ENCODE results near the gene SLC7A9. TPM values are rescaled to one million over a fixed set of nuclear protein-coding genes. Genes with fewer than 3 reads are reported as not detected.

Gene SLC7A9
- total and polyA plus RNA-seq, 4 donors: 6.8 to 16.3 (median 9.8) TPM

DNA sequence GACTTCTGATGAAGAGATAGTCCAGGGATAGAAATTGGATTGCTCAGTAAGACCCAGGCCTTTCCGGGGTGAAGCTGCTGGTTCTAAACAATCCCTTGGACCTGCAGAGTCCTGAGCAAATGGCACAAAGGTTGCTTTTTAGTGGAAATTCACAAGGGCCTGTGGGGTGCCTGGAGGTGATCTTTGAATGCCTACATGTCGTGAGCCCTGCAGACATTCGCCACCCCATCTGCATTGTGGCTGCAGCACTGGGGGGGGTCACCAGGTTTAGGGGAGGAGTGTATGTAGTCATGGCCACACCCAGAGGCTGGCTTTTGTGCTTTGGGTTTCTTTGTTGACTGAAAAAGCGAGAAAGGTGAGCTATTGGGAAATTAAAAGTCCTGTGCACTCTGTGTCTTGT lies 41.4 kb downstream of the SLC7A9 start:
- no peak overlapping the region for H3K27ac ChIP-seq (ENCODE audit: low read depth in 1 of 2, low read length in 2 of 2)
- DNase-seq (ENCODE audit: low spot score): no peak
- peaks cover 1 to 27% (median 20%) of the 10 kb centered on the region in 4 donors for H3K36me3 ChIP-seq (ENCODE audit: control insufficient read depth in 4 of 4, insufficient read depth in 3 of 4, low read depth in 1 of 4, low read length in 3 of 4)
- WGBS: 95% methylated on average over 4 of the region's 4 CpGs
- H3K4me1 ChIP-seq (ENCODE audit: control insufficient read depth in 4 of 4, insufficient read depth in 4 of 4, low read length in 3 of 4): no peaks in the 10 kb centered on the region
- no peak overlapping the region for H3K9ac ChIP-seq (ENCODE audit: low read depth in 1 of 2, low read length in 2 of 2)
- no peaks in the 10 kb centered on the region for H3K27me3 ChIP-seq (ENCODE audit: control insufficient read depth in 4 of 4, insufficient read depth in 4 of 4, low read length in 3 of 4)
- H3K9me3 ChIP-seq (ENCODE audit: control insufficient read depth in 4 of 4, low read length in 3 of 4): no peaks in the 10 kb centered on the region
- no peak overlapping the region for H3K4me3 ChIP-seq (ENCODE audit: low read depth in 1 of 3, low read length in 3 of 3)
- TF ChIP-seq NR2F2 (IDR thresholded peaks at IDR 0.05): no peak

DNA sequence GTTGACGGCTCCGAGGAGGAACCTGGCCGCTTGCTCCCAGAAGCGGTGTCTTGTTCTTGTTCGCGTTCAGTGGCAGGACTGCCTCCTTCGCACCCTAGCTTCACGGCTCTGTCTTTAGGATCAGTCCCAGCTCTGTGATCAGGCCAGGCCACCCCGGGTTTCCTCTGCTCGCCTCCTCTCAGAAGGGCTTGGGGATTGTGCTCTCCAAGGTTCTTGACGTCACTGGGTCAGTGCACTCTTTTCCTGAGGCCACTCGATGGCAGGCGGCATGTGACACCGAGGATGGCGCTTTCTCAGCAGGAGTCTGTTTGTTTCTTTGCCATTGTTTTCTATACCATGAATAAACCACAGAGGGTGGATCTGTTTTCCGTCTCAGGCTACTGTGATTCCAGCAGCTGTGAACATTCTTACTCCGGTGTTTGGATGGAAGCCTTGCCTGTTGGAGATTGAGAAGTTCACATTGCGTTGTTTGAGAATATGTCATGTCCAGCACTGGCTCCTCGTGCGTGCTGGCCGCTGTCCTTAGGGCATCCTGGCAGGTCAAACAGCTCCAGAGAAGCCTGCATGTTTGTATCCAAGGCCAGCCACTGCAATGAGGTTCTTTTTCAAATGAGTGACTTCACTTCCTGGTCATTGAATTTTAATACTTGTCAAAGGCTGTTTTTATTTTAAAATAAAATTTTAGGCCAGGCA lies 44.5 kb downstream of the SLC7A9 start:
- no peak overlapping the region for H3K27ac ChIP-seq (ENCODE audit: low read depth in 1 of 2, low read length in 2 of 2)
- H3K4me1 ChIP-seq (ENCODE audit: control insufficient read depth in 4 of 4, insufficient read depth in 4 of 4, low read length in 3 of 4): no peaks in the 10 kb centered on the region
- DNase-seq (ENCODE audit: low spot score): no peak
- H3K4me3 ChIP-seq (ENCODE audit: low read depth in 1 of 3, low read length in 3 of 3): no peak overlapping the region
- 67% methylated on average over 21 of the region's 21 CpGs for WGBS
- no peaks in the 10 kb centered on the region for H3K9me3 ChIP-seq (ENCODE audit: control insufficient read depth in 4 of 4, low read length in 3 of 4)
- TF ChIP-seq GABPA (IDR thresholded peaks at IDR 0.05 in 1 of 2, conservative IDR thresholded peaks at IDR 0.05 in 1 of 2) (no peak), FOXA2 (IDR thresholded peaks at IDR 0.05) (no peak), JUND (IDR thresholded peaks at IDR 0.05) (no peak), MAX (IDR thresholded peaks at IDR 0.05) (peak; percentile 12), ZBTB33 (IDR thresholded peaks at IDR 0.05) (no peak), NR2F2 (IDR thresholded peaks at IDR 0.05) (peak; percentile 20), RAD21 (IDR thresholded peaks at IDR 0.05) (no peak), RXRA (IDR thresholded peaks at IDR 0.05) (peak in 1 of 2 donors; percentile 9), YY1 (IDR thresholded peaks at IDR 0.05) (no peak), TAF1 (conservative IDR thresholded peaks at IDR 0.05) (no peak), REST (IDR thresholded peaks at IDR 0.05) (no peak), SP1 (IDR thresholded peaks at IDR 0.05) (no peak)
- no peak overlapping the region for H3K9ac ChIP-seq (ENCODE audit: low read depth in 1 of 2, low read length in 2 of 2)
- no peaks in the 10 kb centered on the region for H3K27me3 ChIP-seq (ENCODE audit: control insufficient read depth in 4 of 4, insufficient read depth in 4 of 4, low read length in 3 of 4)
- H3K36me3 ChIP-seq (ENCODE audit: control insufficient read depth in 4 of 4, insufficient read depth in 3 of 4, low read depth in 1 of 4, low read length in 3 of 4): peaks cover 0 to 21% (median 15%) of the 10 kb centered on the region in 4 donors

Data from liver (tissue), 9 donors.